NCI-H146 treated with DMSO at 0.1 percent for 48 hours (cell line): ENCODE measurements around the gene GALNT17.
"Not testable (repeated sequence)": the region's sequence is repeated elsewhere in the genome, so short reads cannot be mapped to it uniquely, and the experiment has no call there.

Experiments
- DNase-seq: peaks from one replicate; lab custom pipeline; 2025; ENCODE audit not compliant: unreplicated experiment; lab: John Stamatoyannopoulos, UW

Gene GALNT17

GRCh38 chr7:71721742-71722141 is 589.8 kb downstream of the GALNT17 start:
- no peak for DNase-seq

DNA sequence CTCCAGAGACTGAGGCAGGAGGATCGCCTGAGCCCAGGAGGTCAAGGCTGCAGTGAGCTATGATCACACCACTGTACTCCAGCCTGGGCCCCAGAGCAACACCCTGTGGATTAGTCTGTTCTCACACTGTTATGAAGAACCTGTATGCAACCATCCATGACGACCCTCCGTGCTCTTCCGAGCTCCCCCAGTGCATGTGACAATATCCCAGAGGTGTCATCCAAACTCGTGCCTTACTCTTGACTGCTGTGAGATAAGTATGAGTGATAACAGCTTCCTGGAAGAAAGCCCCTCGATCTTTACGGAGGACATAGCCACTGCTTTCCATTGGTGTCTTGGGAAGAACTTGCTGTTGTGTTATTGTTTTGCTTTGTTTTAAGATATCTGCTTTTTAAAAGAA is 591.9 kb downstream of the GALNT17 start:
- DNase-seq, result no peak

GRCh38 chr7:71727347-71727746 is 595.4 kb downstream of the GALNT17 start:
- no peak for DNase-seq

- DNase-seq, result no peak
Measured at GRCh38 chr7:71731740-71732139, 599.8 kb downstream of the GALNT17 start.

GRCh38 chr7:71733107-71733870 is 601.3 kb downstream of the GALNT17 start:
- DNase-seq, result peak; percentile 20

DNA sequence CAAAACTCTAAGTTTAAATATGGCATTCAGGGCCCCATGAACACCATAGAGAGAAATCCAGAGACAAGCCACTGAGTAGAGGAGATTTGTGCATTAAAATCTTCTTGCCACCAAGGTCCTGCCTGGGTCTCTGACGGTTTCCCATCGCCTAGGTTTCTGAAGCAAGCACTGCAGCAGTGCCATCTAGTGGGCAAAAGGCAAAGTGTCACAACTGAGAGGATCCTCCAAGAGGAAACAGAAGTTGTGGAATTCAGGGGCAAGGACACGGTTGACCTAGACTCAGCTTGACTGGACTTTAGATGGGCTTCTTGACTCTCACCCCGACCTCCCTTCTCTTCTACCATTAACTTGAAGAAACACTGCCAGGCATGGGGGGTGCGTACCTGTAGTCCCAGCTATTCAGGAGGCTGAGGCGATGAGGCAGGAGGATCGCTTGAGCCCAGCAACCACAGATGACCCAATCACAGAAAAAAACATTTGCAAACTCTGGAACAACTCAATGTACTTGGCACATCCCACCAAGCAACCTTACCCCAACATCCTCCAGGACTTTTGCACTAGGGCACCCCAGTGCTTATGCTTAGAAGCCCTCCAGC is 604.1 kb downstream of the GALNT17 start:
- peak; percentile 11 for DNase-seq

- DNase-seq, result not testable (repeated sequence)
Measured at GRCh38 chr7:71737931-71738540, 606.1 kb downstream of the GALNT17 start.

- DNase-seq, result no peak
Measured at GRCh38 chr7:71739520-71740173, 607.7 kb downstream of the GALNT17 start.

DNA sequence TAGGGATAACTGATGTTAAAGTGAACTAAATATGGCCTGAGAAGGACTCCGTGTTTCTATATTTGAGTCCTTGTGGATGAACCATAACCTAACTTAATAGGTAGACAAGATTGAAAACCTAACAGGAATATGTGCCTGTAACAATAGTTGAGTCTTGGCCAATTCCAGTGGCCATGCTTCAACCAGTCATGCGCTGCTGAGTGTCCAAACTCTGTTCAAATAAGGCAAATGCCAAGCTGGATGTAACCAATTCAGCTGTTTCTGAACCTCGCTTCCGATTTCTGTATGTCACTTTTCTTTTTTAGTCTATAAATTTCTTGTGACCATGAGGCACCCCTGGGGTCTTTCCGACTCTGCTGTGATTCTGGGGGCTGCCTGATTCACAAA is 608.2 kb downstream of the GALNT17 start:
- no peak for DNase-seq

DNA sequence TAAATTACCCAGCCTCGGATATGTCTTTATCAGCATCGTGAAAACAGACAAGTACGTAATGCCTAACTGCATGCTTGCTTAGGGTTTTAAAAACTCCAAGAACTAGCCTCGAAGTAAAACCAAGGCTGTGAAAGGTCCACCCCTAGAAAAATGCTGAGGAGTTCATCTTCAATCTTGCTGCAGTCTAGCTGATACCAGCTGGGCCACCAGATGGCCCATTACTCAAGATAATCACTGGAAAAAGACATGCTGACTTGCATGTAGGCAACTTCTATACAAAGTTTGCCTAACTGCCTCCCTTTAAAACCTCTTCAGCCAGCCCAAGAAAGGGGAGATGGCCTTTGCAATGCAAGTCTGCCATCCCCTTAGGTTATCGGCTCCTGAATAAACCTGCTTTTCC is 614.1 kb downstream of the GALNT17 start:
- DNase-seq, result no peak

DNA sequence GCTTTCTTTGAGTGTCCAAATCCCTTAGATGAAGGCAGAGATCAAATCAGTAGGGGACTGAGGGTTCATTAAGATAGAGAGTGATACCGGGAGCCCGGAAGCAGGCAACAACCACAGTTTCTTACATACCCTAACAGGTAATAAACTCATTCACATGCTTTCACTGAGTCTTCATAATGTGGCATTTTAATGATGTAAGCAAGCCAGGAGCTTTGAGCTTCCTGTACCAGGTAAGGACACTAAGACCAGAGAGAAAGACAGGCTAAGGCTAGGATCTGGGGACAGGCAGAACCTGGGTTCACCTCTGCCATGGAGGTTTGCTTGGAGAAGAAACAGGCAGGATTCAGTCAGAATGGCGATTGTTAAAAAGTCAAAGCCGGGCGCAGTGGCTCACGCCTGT is 618.3 kb downstream of the GALNT17 start:
- DNase-seq, result no peak

- peak; percentile 21 for DNase-seq
Measured at GRCh38 chr7:71752171-71752935, 620.4 kb downstream of the GALNT17 start.

- DNase-seq, result no peak
Measured at GRCh38 chr7:71753236-71753635, 621.3 kb downstream of the GALNT17 start.

DNA sequence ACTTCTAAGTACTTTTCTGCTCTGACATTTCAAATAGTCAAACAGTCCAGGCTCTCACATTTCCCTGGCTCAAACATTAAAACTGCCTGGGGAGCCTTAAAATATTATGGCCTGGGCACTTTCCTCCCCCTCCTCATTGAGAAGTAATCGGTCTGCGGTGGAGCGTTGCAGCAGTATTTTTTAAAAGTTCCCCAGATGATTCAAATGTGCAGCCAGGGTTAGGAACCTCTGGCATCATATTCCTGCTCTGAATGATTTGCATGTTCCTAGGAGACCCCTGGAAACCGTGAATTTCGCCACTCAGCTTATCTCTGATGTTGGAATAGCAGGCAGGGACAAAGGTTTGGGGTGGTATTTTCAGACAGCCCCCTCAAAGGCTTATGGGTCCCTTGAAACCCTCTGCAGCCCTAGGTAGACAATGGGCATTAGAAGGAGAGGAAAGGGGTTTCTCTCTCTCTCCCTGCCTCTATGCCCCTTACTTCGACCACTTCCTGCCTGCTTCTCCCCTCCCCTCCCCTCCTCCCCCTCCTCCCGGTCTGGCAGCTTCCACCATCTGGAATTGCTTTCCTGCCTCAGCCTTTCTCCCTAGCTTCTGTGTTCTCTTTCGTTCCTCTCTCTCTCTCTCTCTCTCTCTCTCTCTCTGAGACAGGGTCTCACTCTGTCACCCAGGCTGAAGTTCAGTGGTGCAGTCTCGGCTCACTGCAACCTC is 622.2 kb downstream of the GALNT17 start:
- DNase-seq, result no peak

GRCh38 chr7:71754828-71755227 is 622.9 kb downstream of the GALNT17 start:
- DNase-seq, result no peak

- DNase-seq, result no peak
Measured at GRCh38 chr7:71761336-71761735, 629.4 kb downstream of the GALNT17 start.
